KMS-11 (cell line): ENCODE data around the gene KCNH6.
A peak's percentile ranks its signal among the peaks of the same experiment; 100 is the strongest.

Source experiments
- H2AFZ ChIP-seq: fragments of 200-600 bp; sonication (generic); 2 replicates; pipeline ENCODE4 v1.6.1; 2016; ENCODE audit warnings: antibody characterized with exemption, mixed run types, low read depth
- H3K27ac ChIP-seq: fragments of 200-600 bp; sonication (generic); 2 replicates; pipeline ENCODE4 v1.6.1; 2016; ENCODE audit warnings: mild to moderate bottlenecking, mixed run types
- H3K27me3 ChIP-seq: fragments of 200-600 bp; sonication (generic); 2 replicates; pipeline ENCODE4 v1.6.1; 2017; ENCODE audit warnings: mild to moderate bottlenecking, low read depth, mixed run types, moderate library complexity; ENCODE audit not compliant: insufficient read depth
- H3K36me3 ChIP-seq: fragments of 200-600 bp; sonication (generic); 2 replicates; pipeline ENCODE4 v1.6.1; 2017; ENCODE audit warnings: mild to moderate bottlenecking, mixed run types; ENCODE audit not compliant: insufficient read depth
- H3K4me1 ChIP-seq: fragments of 200-600 bp; sonication (generic); 2 replicates; pipeline ENCODE4 v1.6.1; 2016; ENCODE audit warnings: mild to moderate bottlenecking, low read depth, mixed run types; ENCODE audit not compliant: poor library complexity, severe bottlenecking
- H3K4me2 ChIP-seq: fragments of 200-600 bp; sonication (generic); 2 replicates; pipeline ENCODE4 v1.7.0; 2016; ENCODE audit warnings: mild to moderate bottlenecking, mixed run types
- H3K4me3 ChIP-seq: fragments of 200-600 bp; sonication (generic); IDR thresholded peaks from 2 replicates; pipeline ENCODE4 v1.6.1; 2017; ENCODE audit warnings: low read depth, low read length, mixed read lengths; ENCODE audit not compliant: insufficient read depth
- H3K79me2 ChIP-seq: fragments of 200-600 bp; sonication (generic); 2 replicates; pipeline ENCODE4 v1.6.1; 2016; ENCODE audit warnings: low read depth, mixed run types; ENCODE audit not compliant: insufficient read depth
- H3K9ac ChIP-seq: fragments of 200-600 bp; sonication (generic); 2 replicates; pipeline ENCODE4 v1.6.1; 2016; ENCODE audit warnings: mild to moderate bottlenecking, mixed run types
- H4K20me1 ChIP-seq: fragments of 200-600 bp; sonication (generic); 2 replicates; pipeline ENCODE4 v1.6.1; 2016; ENCODE audit warnings: mild to moderate bottlenecking, mixed run types; ENCODE audit not compliant: insufficient read depth
- CTCF ChIP-seq: fragments of 200-600 bp; sonication (generic); conservative IDR thresholded peaks from 2 replicates; pipeline ENCODE4 v1.6.1; 2017; ENCODE audit warnings: low read depth, mild to moderate bottlenecking, antibody characterized with exemption, low read length, moderate library complexity, mixed read lengths

KCNH6 gene

GRCh38 chr17:63489291-63489690, 33.9 kb upstream of the KCNH6 start:
- TF ChIP-seq CTCF: no peak
- Histone ChIP-seq H2AFZ (no peak overlapping the region), H3K27ac (no peak overlapping the region), H3K4me1 (no peaks in the 10 kb centered on the region), H3K4me2 (no peak overlapping the region), H3K4me3 (no peak overlapping the region), H3K9ac (no peak overlapping the region), H4K20me1 (no peaks in the 10 kb centered on the region), H3K27me3 (peaks cover 89% of the 10 kb centered on the region), H3K79me2 (no peaks in the 10 kb centered on the region), H3K36me3 (no peaks in the 10 kb centered on the region)

GRCh38 chr17:63490329-63490728, 32.8 kb upstream of the KCNH6 start:
- no peak overlapping the region for H3K27ac ChIP-seq
- H2AFZ ChIP-seq: 0 out of 2 replicates have a peak overlapping the region, but pooled peaks have one; percentile 20
- no peaks in the 10 kb centered on the region for H3K79me2 ChIP-seq
- no peak overlapping the region for H3K4me3 ChIP-seq
- no peak for TF ChIP-seq CTCF
- H3K4me1 ChIP-seq: no peaks in the 10 kb centered on the region
- H3K27me3 ChIP-seq: peaks cover 90% of the 10 kb centered on the region
- no peaks in the 10 kb centered on the region for H3K36me3 ChIP-seq
- no peak overlapping the region for H3K4me2 ChIP-seq
- H4K20me1 ChIP-seq: no peaks in the 10 kb centered on the region
- H3K9ac ChIP-seq: no peak overlapping the region

GRCh38 chr17:63490858-63491400, 32.2 kb upstream of the KCNH6 start:
- H3K4me2 ChIP-seq: no peak overlapping the region
- H4K20me1 ChIP-seq: no peaks in the 10 kb centered on the region
- H3K27ac ChIP-seq: no peak overlapping the region
- H3K79me2 ChIP-seq: no peaks in the 10 kb centered on the region
- H3K9ac ChIP-seq: no peak overlapping the region
- no peak overlapping the region for H2AFZ ChIP-seq
- TF ChIP-seq CTCF: no peak
- no peak overlapping the region for H3K4me3 ChIP-seq
- H3K36me3 ChIP-seq: no peaks in the 10 kb centered on the region
- H3K27me3 ChIP-seq: peaks cover 87% of the 10 kb centered on the region
- H3K4me1 ChIP-seq: no peaks in the 10 kb centered on the region

GRCh38 chr17:63491413-63491812, 31.7 kb upstream of the KCNH6 start:
- H3K36me3 ChIP-seq: no peaks in the 10 kb centered on the region
- no peak overlapping the region for H2AFZ ChIP-seq
- no peak overlapping the region for H3K27ac ChIP-seq
- no peak for TF ChIP-seq CTCF
- no peaks in the 10 kb centered on the region for H3K79me2 ChIP-seq
- peaks cover 83% of the 10 kb centered on the region for H3K27me3 ChIP-seq
- H4K20me1 ChIP-seq: no peaks in the 10 kb centered on the region
- no peak overlapping the region for H3K4me3 ChIP-seq
- H3K9ac ChIP-seq: no peak overlapping the region
- no peaks in the 10 kb centered on the region for H3K4me1 ChIP-seq
- no peak overlapping the region for H3K4me2 ChIP-seq
